HEK293 (cell line): ENCODE results near the gene FAM76A.

Experiments
- MZF1 ChIP-seq: fragments of 450-650 bp; formaldehyde crosslinking; IDR thresholded peaks from 2 replicates; pipeline ENCODE4 v1.5.1; 2017; ENCODE audit warnings: missing biosample characterization, missing genetic modification characterization, borderline replicate concordance
- TF ChIP-seq, protein P1 (sequence below): fragments of 450-650 bp; formaldehyde crosslinking; IDR thresholded peaks from 2 replicates; pipeline ENCODE4 v1.5.1; 2016; ENCODE audit warnings: missing biosample characterization, missing genetic modification characterization

DNA sequence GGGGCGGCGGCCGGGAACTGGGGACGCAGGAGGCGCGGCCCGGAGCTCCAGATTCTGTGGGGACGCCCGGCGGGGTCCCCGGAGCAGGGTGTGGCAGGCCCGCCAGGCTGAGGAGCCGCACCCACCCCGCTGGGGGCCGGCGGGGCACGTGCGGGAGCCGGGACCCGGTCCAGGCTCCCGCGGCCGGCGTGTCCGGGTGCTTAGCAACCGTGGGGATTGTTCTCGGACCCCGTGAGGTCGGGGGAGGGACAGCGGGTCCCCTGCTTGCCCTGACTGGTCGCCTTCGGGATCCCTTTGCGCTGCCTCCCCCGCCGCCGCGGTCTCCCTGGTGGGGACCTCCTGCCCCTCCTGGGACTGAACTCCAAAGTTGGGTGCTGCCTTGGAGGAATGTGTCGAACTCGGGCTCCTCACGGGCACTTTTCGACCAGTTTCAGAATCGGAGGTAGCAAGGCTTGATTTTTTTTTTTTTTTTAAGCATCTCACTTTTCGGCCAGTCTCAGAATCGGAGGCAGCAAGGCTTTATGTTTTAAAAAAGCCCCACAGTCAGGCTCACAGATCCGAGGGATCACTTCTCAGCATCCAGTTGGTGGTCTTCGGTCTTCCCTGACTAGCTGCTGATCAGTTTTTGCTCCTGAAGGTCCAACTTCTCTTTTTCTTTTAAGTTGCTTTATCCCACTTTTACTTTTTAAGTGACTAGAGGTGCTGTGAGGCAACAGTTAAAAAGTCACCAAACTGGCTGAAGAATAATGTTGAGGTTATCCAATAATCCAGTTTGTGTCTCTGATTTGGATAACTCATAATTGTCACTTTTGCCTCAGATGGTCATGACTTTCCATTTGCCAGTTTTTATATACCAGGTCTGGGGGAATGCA lies 648 bp downstream of the FAM76A start:
- TF ChIP-seq, protein P1, sequence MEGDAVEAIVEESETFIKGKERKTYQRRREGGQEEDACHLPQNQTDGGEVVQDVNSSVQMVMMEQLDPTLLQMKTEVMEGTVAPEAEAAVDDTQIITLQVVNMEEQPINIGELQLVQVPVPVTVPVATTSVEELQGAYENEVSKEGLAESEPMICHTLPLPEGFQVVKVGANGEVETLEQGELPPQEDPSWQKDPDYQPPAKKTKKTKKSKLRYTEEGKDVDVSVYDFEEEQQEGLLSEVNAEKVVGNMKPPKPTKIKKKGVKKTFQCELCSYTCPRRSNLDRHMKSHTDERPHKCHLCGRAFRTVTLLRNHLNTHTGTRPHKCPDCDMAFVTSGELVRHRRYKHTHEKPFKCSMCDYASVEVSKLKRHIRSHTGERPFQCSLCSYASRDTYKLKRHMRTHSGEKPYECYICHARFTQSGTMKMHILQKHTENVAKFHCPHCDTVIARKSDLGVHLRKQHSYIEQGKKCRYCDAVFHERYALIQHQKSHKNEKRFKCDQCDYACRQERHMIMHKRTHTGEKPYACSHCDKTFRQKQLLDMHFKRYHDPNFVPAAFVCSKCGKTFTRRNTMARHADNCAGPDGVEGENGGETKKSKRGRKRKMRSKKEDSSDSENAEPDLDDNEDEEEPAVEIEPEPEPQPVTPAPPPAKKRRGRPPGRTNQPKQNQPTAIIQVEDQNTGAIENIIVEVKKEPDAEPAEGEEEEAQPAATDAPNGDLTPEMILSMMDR (tag by site-specific recombination), result no peak
- peak; percentile 36; the same call in 1 of the 2 replicates for TF ChIP-seq MZF1 (tag by site-specific recombination)
